CD4-positive, alpha-beta T cell treated with Interleukin-17A for 1 hour (primary cell): Measurements from ENCODE around the gene LDLRAD2.
A peak's percentile ranks its signal among the peaks of the same experiment; 100 is the strongest.
"Not testable (repeated sequence)": the region's sequence is repeated elsewhere in the genome, so short reads cannot be mapped to it uniquely, and the experiment has no call there.

Source experiments
- DNase-seq: peaks from one replicate; pipeline ENCODE4 v3.0.0-alpha.2; 2020

Gene LDLRAD2

GRCh38 chr1:21783679-21784603, 28.1 kb upstream of the LDLRAD2 start:
- DNase-seq = no peak

DNA sequence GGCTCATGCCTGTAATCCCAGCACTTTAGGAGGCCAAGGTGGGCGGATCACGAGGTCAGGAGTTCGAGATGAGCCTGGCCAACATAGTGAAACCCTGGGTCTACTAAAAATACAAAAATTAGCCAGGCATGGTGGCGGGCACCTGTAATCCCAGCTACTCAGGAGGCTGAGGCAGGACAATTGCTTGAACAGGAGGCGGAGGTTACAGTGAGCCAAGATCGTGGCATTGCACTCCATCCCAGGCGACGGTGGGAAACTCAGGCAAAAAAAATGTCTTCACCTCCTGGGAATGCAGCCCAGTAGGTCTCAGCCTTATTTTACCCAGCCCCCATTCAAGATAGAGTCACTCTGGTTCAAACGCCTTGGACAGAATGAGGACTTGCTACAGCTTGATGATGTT, 26.3 kb upstream of the LDLRAD2 start:
- not testable (repeated sequence) for DNase-seq

DNA sequence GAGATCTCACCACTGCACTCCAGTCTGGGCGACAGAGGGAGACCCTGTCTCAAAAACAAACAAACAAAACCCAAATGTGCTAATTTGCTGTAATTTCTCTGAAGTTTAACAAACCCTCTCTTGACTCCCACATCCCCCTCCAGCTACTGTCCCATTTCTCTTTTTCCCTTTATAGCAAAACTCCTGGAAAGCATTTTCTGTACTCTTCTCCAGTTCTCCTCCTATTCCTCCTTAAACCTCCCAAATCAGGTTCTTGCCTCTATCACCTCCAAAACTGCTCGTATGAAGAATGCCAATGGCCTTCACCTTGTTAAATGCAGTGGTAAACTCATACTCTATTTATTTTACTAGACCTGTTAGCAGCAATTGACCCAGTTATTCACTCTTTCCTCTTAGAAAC, 25.4 kb upstream of the LDLRAD2 start:
- no peak for DNase-seq

DNA sequence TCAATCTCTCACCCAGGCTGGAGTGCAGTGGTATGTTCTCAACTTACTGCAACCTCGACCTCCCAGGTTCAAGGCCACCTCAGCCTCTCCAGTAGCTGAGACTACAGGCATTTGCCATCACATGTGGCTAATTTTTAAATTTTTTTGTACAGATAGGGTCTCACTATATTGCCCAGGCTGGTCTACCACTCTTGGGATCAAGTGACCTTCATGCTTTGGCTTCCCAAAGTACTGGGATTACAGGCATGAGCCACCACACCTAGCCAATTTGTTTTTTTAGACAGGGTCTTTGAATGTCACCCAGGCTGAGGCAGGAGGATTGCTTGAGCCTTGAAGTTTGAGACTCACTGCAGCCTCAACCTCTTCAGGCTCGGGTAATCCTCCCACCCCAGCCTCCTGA, 19.0 kb upstream of the LDLRAD2 start:
- no peak for DNase-seq

DNA sequence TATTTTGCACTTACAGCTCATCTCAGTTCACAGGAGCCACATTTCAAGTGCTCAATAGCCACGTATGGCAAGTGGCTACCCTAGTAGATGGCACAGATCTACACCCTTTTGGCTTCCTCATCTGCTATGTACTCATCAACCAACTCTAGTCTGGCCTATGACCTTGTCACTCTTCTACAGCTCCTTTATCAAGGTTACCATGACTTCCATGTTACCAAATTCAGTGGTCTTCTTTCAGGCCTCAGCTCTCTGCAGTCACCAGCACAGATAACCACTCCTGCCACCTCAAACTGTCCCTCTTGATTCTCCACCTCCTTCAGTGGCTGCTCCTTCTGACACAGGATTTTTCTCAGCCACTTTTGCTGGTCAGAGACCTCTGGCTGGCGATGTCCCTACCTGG, 17.4 kb upstream of the LDLRAD2 start:
- no peak for DNase-seq

DNA sequence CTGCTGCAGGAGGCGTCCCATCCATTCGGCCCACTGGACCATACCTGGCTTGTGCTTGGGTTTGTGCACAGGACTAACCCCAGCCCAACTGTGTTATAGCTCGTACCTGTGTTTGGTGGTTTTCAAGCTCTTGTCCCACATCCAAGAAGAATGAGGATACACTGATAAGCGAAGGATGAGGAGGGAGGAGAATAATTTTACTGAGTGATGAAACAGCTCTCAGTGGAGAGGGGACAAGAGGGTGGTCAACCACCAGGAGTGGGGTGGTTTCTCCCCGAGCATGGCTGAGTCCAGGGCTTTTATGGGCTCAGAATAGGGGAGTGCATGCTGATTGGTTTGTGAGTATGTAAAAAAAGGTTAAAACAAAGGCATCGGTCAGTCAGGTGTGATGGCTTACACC, 17.0 kb upstream of the LDLRAD2 start:
- DNase-seq = no peak

- DNase-seq = no peak
Measured at GRCh38 chr1:21799730-21800129, 12.3 kb upstream of the LDLRAD2 start.

DNA sequence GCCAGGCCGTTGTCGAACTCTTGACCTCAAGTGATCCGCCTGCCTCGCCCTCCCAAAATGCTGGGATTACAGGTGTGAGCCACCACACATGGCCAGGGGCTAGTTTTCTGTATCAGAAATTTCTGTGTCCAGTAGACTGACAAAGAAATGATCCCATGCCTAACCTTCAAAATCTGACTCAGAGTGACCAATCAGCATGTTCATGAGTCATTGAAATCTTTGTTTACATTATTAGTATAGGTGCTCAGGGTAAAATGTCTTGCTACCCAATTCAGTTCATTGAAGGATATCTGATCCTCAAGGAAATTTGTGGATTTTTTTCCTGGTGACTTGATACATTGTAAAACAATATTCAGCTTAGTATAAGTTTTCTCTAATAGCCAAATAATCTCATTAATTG, 11.0 kb upstream of the LDLRAD2 start:
- no peak for DNase-seq

DNA sequence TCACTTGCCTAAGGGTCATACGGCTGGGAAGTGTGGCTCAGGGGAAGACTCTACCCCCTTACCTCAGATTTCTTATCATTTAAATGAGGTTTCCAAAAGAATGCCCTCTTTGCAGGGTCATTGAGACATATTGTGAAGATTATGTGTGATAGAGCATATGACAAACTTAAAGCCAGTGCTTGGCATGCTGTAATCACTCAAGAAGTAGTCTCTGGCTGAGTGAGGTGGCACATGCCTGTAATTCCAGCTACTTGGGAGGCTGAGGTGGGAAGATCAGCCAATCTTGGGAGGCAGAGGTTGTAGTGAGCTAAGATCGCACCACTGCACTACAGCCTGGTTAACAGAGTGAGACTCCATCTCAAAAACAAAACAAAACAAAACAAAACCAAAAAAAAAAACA, 7.5 kb upstream of the LDLRAD2 start:
- no peak for DNase-seq

- DNase-seq = no peak
Measured at GRCh38 chr1:21813542-21813941, 1.5 kb downstream of the LDLRAD2 start.

DNA sequence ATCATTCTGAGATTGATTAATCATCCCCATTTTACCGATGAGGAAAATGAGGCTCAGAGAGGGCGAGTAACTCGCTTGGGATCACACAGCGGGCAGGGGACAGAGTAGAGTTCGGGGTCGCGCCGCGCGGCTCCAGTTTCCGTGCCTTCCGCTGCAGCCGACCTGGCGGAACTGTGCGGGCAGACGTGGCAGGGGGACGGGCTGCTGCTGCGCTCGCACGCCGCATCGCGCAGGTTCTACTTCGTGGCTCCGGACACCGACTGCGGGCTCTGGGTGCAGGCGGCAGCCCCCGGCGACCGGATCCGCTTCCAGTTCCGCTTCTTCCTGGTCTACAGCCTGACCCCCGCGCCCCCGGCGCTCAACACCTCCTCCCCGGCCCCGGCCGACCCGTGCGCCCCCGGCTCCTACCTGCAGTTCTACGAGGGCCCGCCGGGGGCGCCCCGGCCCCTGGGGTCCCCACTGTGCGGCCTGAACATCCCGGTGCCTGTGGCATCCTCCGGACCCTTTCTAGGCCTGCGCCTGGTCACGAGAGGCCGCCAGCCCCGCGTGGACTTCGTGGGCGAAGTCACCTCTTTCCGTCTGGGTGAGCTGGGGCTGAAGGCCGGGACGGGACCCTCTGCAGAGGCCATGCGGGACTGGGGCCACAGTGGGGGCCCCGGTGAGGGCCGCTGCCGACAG, 2.3 kb downstream of the LDLRAD2 start:
- peak; percentile 10 for DNase-seq

DNA sequence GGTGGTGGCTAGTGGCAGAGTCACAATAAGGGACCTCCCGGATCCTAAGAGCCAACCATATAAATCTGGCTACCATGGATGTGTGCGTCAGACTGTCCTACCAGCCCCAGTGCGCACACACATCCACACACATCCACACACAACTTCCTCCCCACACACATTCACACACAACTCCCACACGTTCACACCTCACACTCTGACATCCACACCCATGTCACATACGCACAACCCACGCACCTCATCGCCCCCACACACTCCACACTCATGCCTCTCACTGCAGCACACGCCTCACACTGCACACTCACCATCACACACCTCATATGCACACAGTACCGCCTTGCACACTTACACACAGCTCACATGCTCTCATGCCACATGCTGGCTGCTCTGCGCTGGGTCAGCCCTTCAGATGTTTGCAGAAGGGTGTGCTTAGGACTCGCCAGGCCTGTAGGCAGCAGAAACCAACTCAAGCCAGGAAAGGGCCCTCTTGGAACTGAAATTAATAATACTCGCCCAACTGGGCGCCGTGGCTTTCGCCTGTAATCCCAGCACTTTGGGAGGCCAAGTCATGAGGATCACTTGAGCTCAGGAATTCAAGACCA, 3.0 kb downstream of the LDLRAD2 start:
- no peak for DNase-seq

GRCh38 chr1:21815724-21816321, 3.8 kb downstream of the LDLRAD2 start:
- peak; percentile 3 for DNase-seq

GRCh38 chr1:21816602-21817302, 4.7 kb downstream of the LDLRAD2 start:
- DNase-seq = no peak

- peak; percentile 48 for DNase-seq
Measured at GRCh38 chr1:21818656-21819055, 6.6 kb downstream of the LDLRAD2 start.

- DNase-seq = no peak
Measured at GRCh38 chr1:21820597-21821232, 8.7 kb downstream of the LDLRAD2 start.

- no peak for DNase-seq
Measured at GRCh38 chr1:21821385-21822019, 9.4 kb downstream of the LDLRAD2 start.

DNA sequence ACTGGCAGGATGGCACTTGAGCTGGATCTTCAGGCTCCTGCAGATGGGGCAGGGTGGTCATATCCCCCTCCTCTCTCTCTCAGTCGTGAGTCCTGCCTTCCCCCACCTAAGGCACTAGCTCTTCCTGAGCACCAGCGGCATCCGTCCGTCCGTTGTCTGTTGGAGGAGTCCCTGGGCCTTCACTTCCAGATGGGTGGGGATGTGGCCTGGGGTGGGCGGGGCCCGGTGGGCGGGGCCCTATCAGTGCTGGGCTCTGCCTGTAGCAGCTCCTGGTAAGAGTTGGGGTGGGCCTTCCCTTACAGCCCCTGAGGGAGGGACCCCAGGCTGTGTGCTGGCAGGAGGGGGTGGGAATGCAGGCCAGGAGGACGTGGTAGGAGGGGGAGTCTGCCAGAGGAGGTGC, 10.3 kb downstream of the LDLRAD2 start:
- DNase-seq = no peak

- no peak for DNase-seq
Measured at GRCh38 chr1:21823206-21823979, 11.3 kb downstream of the LDLRAD2 start.

GRCh38 chr1:21823980-21824702, 12.1 kb downstream of the LDLRAD2 start:
- no peak for DNase-seq
